Measurements from ENCODE around the gene RCOR1. TPM values are rescaled to one million over a fixed set of nuclear protein-coding genes. Genes with fewer than 3 reads are reported as not detected.

RCOR1 gene
- total and polyA plus RNA-seq, 2 donors (not counting 1 experiment from before 2014, with no cell fraction given): 8.7 to 37.1 TPM

- H3K27me3 Mint-ChIP-seq: no peaks in the 10 kb centered on the region
- Histone ChIP-seq H3K4me1 (ENCODE audit: control insufficient read depth in 2 of 2, insufficient read depth in 2 of 2, low read length in 2 of 2) (peaks cover 62 to 70% of the 10 kb centered on the region in 2 donors), H3K4me2 (replicated peaks; ENCODE audit: low read depth, low read length, poor library complexity, severe bottlenecking) (peak overlapping the region; percentile 84), H3K36me3 (replicated peaks in 1 of 2; ENCODE audit: control extremely low read depth in 1 of 2, control insufficient read depth in 1 of 2, extremely low read depth in 1 of 2, insufficient read depth in 2 of 2, low read length in 1 of 2) (peaks cover 0 to 7% of the 10 kb centered on the region in 2 experiments), H4K20me1 (ENCODE audit: control insufficient read depth, insufficient read depth, low read length, poor library complexity, severe bottlenecking) (peaks cover 30% of the 10 kb centered on the region), H3K9ac (ENCODE audit: low read length) (peak overlapping the region; percentile 63), H3K27me3 (replicated peaks in 1 of 4; ENCODE audit: control extremely low read depth in 1 of 4, control insufficient read depth in 3 of 4, insufficient read depth in 4 of 4, low read length in 3 of 4) (no peaks in the 10 kb centered on the region), H3K27ac (ENCODE audit: low read length in 2 of 2) (peak overlapping the region; percentile 95 to 97), H3K79me2 (ENCODE audit: control insufficient read depth, insufficient read depth, low read length) (peaks cover 38% of the 10 kb centered on the region), H2AFZ (ENCODE audit: insufficient read depth, low read depth, low read length, poor library complexity, severe bottlenecking) (peak overlapping the region; percentile 58), H3K9me3 (ENCODE audit: control extremely low read depth in 1 of 3, control insufficient read depth in 2 of 3, insufficient read depth in 1 of 3, low read length in 2 of 3) (no peaks in the 10 kb centered on the region), H3K4me3 (ENCODE audit: control extremely low read depth in 1 of 5, extremely low read depth in 1 of 5, insufficient read depth in 1 of 5, low read depth in 2 of 5, low read length in 4 of 5) (peak overlapping the region in 4 of 5 experiments; percentile 30 to 58 (median 46))
- ATAC-seq (ENCODE audit: low read depth) (no peak), DNase-seq (peak; percentile 38)
- peak overlapping the region; percentile 88 for H3K4me3 Mint-ChIP-seq
- H3K9me3 Mint-ChIP-seq (ENCODE audit: insufficient read depth): no peaks in the 10 kb centered on the region
- no peak for TF ChIP-seq EZH2 (IDR thresholded peaks at IDR 0.05; ENCODE audit: borderline replicate concordance, insufficient read depth, low read depth, low read length, poor library complexity, severe bottlenecking)
- TF ChIP-seq CTCF (IDR thresholded peaks at IDR 0.05): no peak
- WGBS (ENCODE audit: insufficient coverage): 93% methylated on average over 21 of the region's 22 CpGs
- ChIA-PET CTCF (interaction anchor here (1.0 to 3.0 kb wide), 6 partner anchors 17 to 142 kb away, joined by 3 to 18 read pairs (median 4); no protein-coding TSS in a partner anchor), POLR2A (interaction anchor here (0.5 to 2.3 kb wide), 4 partner anchors 14 to 1882 kb away, joined by 3 to 9 read pairs (median 6); no protein-coding TSS in a partner anchor)
- intact Hi-C loops (cut with micrococcal nuclease): loop anchor here (1.0 to 10.0 kb wide), 4 partner anchors 125 to 1071 kb away; partner anchors contain the start of genes CDC42BPB and PPP1R13B
- H3K4me1 Mint-ChIP-seq: peaks cover 64% of the 10 kb centered on the region
- H3K27ac Mint-ChIP-seq: peak overlapping the region; percentile 93
These were observed 183.7 kb downstream of the RCOR1 start for GRCh38 chr14:102775855-102776760.

All from B cell (primary cell).